Prostate gland (tissue), 2 donors: ENCODE measurements around the gene FGB. TPM values are rescaled to one million over a fixed set of nuclear protein-coding genes. Genes with fewer than 3 reads are reported as not detected.
A peak's percentile ranks its signal among the peaks of the same experiment; 100 is the strongest.

ENCODE experiments used
- DNase-seq: peaks from one replicate; pipeline ENCODE4 v3.0.0-alpha.2; 2019; ENCODE audit warnings: low spot score
- H3K27ac ChIP-seq, 2 donors: fragments of 200-600 bp; sonication (generic); 2 replicates each; pipeline ENCODE4 v1.5.1; 2017 to 2019
- H3K27me3 ChIP-seq: fragments of 200-600 bp; sonication (generic); replicated peaks from 2 replicates; pipeline ENCODE4 v1.5.1; 2019; ENCODE audit not compliant: insufficient read depth
- H3K36me3 ChIP-seq, 2 donors: fragments of 200-600 bp; sonication (generic); 1 replicate in 1 of 2; 2 replicates in 1 of 2; pipeline versions ENCODE4 v1.5.1 to v1.8.1; 2017 to 2019
- H3K4me1 ChIP-seq: fragments of 200-600 bp; sonication (generic); replicated peaks from 2 replicates; pipeline ENCODE4 v1.5.1; 2019
- H3K4me3 ChIP-seq, 2 donors: fragments of 200-600 bp; sonication (generic); 2 replicates each; pipeline ENCODE4 v1.5.1; 2017 to 2019
- H3K9me3 ChIP-seq: fragments of 200-600 bp; sonication (generic); 2 replicates; pipeline ENCODE4 v1.5.1; 2017
- POLR2A ChIP-seq: fragments of 450-650 bp; IDR thresholded peaks from one replicate; pipeline ENCODE4 v1.6.1; 2016; ENCODE audit warnings: antibody characterized with exemption, mild to moderate bottlenecking
- POLR2AphosphoS5 ChIP-seq: sonication (generic); formaldehyde crosslinking; IDR thresholded peaks from one replicate; pipeline ENCODE4 v1.6.1; 2017; ENCODE audit warnings: antibody characterized with exemption
- WGBS: methylation state at CpG from one replicate; pipeline ENCODE4 v1.1.5; 2018; 5-methylcytosine and 5-hydroxymethylcytosine counted together
- intact Hi-C: fragments of 100-400 bp; cut with DNase I; formaldehyde crosslinking; loops from one replicate; pipeline ENCODE4 v1.14.2; 2022
- total RNA-seq, 2 donors: library from RNA; depleted of rRNA; stranded (reverse); fragments of >200 nt; gene quantifications; one replicate each; pipeline ENCODE4 v1.1.0, GENCODE V29; 2016
- TF ChIP-seq, protein P1 (sequence below), 4 experiments: fragments of 200-600 bp in 2 of 4; fragments of 450-650 bp in 2 of 4; sonication (generic) in 2 of 4; IDR thresholded peaks; 1 replicate in 3 of 4; 2 replicates in 1 of 4; pipeline ENCODE4 v1.5.1; 2016 to 2019; ENCODE audit warnings: antibody characterized with exemption in 4 of 4, mild to moderate bottlenecking in 2 of 4, moderate library complexity in 2 of 4

The FGB gene
- total RNA-seq, 2 donors from 2014 or later, result not detected

DNA sequence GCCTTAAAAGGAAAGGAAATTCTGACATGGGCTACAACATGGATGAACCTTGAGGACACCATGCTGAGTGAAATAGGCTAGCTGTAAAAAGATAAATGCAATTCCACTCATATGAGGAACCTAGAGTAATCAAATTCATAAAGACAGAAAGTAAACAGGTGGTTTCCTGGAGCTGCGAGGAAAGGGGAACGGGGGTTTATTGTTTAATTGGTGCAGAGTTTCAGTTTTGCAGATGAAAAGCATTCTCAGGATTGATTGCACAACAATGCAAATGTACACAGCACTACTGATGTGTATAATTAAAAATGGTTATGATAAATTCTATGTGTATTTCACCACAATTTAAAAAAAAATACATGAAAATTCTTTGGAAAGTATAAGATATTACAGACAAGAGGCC is 36.7 kb upstream of the FGB start:
- Histone ChIP-seq H3K27me3 (no peaks in the 10 kb centered on the region), H3K4me1 (no peaks in the 10 kb centered on the region), H3K27ac (no peak overlapping the region), H3K36me3 (no peaks in the 10 kb centered on the region), H3K4me3 (no peak overlapping the region), H3K9me3 (no peaks in the 10 kb centered on the region)
- TF ChIP-seq POLR2AphosphoS5, result no peak
- TF ChIP-seq, protein P1, sequence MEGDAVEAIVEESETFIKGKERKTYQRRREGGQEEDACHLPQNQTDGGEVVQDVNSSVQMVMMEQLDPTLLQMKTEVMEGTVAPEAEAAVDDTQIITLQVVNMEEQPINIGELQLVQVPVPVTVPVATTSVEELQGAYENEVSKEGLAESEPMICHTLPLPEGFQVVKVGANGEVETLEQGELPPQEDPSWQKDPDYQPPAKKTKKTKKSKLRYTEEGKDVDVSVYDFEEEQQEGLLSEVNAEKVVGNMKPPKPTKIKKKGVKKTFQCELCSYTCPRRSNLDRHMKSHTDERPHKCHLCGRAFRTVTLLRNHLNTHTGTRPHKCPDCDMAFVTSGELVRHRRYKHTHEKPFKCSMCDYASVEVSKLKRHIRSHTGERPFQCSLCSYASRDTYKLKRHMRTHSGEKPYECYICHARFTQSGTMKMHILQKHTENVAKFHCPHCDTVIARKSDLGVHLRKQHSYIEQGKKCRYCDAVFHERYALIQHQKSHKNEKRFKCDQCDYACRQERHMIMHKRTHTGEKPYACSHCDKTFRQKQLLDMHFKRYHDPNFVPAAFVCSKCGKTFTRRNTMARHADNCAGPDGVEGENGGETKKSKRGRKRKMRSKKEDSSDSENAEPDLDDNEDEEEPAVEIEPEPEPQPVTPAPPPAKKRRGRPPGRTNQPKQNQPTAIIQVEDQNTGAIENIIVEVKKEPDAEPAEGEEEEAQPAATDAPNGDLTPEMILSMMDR (IDR thresholded peaks at IDR 0.05), result no peak
- TF ChIP-seq POLR2A, result no peak
- intact Hi-C loops, result no loop called here
- 25% methylated on average over 2 of the region's 2 CpGs for WGBS
- DNase-seq, result no peak

- TF ChIP-seq POLR2A, result no peak
- TF ChIP-seq POLR2AphosphoS5, result no peak
- TF ChIP-seq, protein P1 (IDR thresholded peaks at IDR 0.05), result no peak
- Histone ChIP-seq H3K27me3 (no peaks in the 10 kb centered on the region), H3K27ac (no peak overlapping the region), H3K4me3 (no peak overlapping the region), H3K36me3 (no peaks in the 10 kb centered on the region), H3K4me1 (no peaks in the 10 kb centered on the region), H3K9me3 (no peaks in the 10 kb centered on the region)
- no peak for DNase-seq
- 73% methylated on average over 4 of the region's 4 CpGs for WGBS
- intact Hi-C loops, result no loop called here
Measured at GRCh38 chr4:154527308-154527707, 35.5 kb upstream of the FGB start.

DNA sequence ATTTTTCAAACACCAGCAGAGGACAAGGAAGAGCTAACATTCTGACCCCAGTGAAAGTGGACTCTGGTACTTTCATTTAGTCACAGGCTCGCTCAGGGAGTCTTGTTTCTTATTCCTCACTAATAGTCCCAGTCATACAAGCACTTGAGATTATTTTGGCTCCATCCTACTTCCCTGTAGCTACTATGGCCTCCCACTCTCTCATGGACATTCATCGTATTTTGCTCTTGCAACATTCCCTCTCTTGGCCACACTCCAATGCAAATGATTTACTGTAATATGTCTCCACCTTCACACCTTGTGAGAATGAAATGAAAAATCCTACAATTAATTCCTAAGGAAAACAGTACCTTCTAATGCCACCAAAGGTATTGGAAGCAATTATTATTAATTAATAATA is 33.9 kb upstream of the FGB start:
- no peak for DNase-seq
- 51% methylated on average over 2 of the region's 2 CpGs for WGBS
- intact Hi-C loops, result no loop called here

GRCh38 chr4:154529728-154530519 is 32.9 kb upstream of the FGB start:
- TF ChIP-seq POLR2A (no peak), POLR2AphosphoS5 (no peak)
- TF ChIP-seq, protein P1 (IDR thresholded peaks at IDR 0.05), result no peak
- Histone ChIP-seq H3K36me3 (no peaks in the 10 kb centered on the region), H3K4me1 (no peaks in the 10 kb centered on the region), H3K27me3 (no peaks in the 10 kb centered on the region), H3K27ac (no peak overlapping the region), H3K9me3 (no peaks in the 10 kb centered on the region), H3K4me3 (no peak overlapping the region)
- intact Hi-C loops, result no loop called here
- 42% methylated on average over 4 of the region's 4 CpGs for WGBS
- DNase-seq, result peak; percentile 11

More for the DNA sequence above, 33.9 kb upstream of the FGB start:
- TF ChIP-seq, protein P1 (IDR thresholded peaks at IDR 0.05), result no peak
- no peak for TF ChIP-seq POLR2AphosphoS5
- no peak for TF ChIP-seq POLR2A
- Histone ChIP-seq H3K27me3 (no peaks in the 10 kb centered on the region), H3K9me3 (no peaks in the 10 kb centered on the region), H3K36me3 (no peaks in the 10 kb centered on the region), H3K27ac (no peak overlapping the region), H3K4me3 (no peak overlapping the region), H3K4me1 (no peaks in the 10 kb centered on the region)

GRCh38 chr4:154534296-154534695 is 28.5 kb upstream of the FGB start:
- intact Hi-C loops, result no loop called here
- no peaks in the 10 kb centered on the region for H3K27me3 ChIP-seq
- no peaks in the 10 kb centered on the region for H3K36me3 ChIP-seq
- H3K4me3 ChIP-seq, result no peak overlapping the region
- no peaks in the 10 kb centered on the region for H3K9me3 ChIP-seq
- TF ChIP-seq, protein P1 (IDR thresholded peaks at IDR 0.05), result no peak
- no peak for TF ChIP-seq POLR2A
- TF ChIP-seq POLR2AphosphoS5, result no peak
- H3K4me1 ChIP-seq, result no peaks in the 10 kb centered on the region
- no peak overlapping the region for H3K27ac ChIP-seq
- 84% methylated on average over 1 of the region's 1 CpG for WGBS
- no peak for DNase-seq
